Caco-2 (cell line): ENCODE data around the gene SHANK1. TPM values are rescaled to one million over a fixed set of nuclear protein-coding genes. Genes with fewer than 3 reads are reported as not detected.
A peak's percentile ranks its signal among the peaks of the same experiment; 100 is the strongest.

Source experiments
- BruUV-seq: library from RNA; stranded (reverse); fragments of 400-500 nt; replicated peaks from 2 replicates; lab custom pipeline; 2021; lab: Mats Ljungman, UMichigan
- CTCF ChIA-PET: fragments of 300-600 bp; sonication (Branson Sonifier 250); formaldehyde crosslinking; loops from one replicate; lab custom pipeline; 2022; ENCODE audit warnings: antibody characterized with exemption; lab: Charles Lee
- POLR2A ChIA-PET: fragments of 300-600 bp; sonication (Branson Sonifier 250); formaldehyde crosslinking; loops from one replicate; lab custom pipeline; 2022; ENCODE audit warnings: antibody characterized with exemption; lab: Charles Lee
- DNase-seq, 2 experiments: peaks; one replicate each; pipeline versions ENCODE4 v3.0.0 to v3.0.0-alpha.2; 2020 to 2022
- H3K27me3 ChIP-seq: replicated peaks from 2 replicates; pipeline ENCODE4 v1.6.0; 2011; ENCODE audit warnings: low read length; ENCODE audit not compliant: control insufficient read depth, insufficient read depth
- H3K36me3 ChIP-seq: 2 replicates; pipeline ENCODE4 v1.5.1; 2011; ENCODE audit warnings: low read length; ENCODE audit not compliant: control insufficient read depth, insufficient read depth
- H3K4me1 ChIP-seq: fragments of 250-450 bp; sonication (Bioruptor Pico); 2 replicates; pipeline ENCODE4 v1.5.1; 2020; ENCODE audit warnings: mild to moderate bottlenecking
- H3K4me3 ChIP-seq: 2 replicates; pipeline ENCODE4 v1.5.1; 2011; ENCODE audit warnings: low read depth, mild to moderate bottlenecking, control low read depth, low read length
- H3K9me3 ChIP-seq: fragments of 250-450 bp; sonication (Bioruptor Pico); 2 replicates; pipeline ENCODE4 v1.5.1; 2020; ENCODE audit warnings: mild to moderate bottlenecking, moderate library complexity
- H3K27ac Mint-ChIP-seq: one replicate; pipeline ENCODE4 v1.8.0; 2022; ENCODE audit warnings: mixed read lengths; ENCODE audit not compliant: unreplicated experiment
- H3K27me3 Mint-ChIP-seq: one replicate; pipeline ENCODE4 v1.8.0; 2022; ENCODE audit warnings: mixed read lengths; ENCODE audit not compliant: insufficient read depth, unreplicated experiment
- H3K36me3 Mint-ChIP-seq: one replicate; pipeline ENCODE4 v1.8.0; 2022; ENCODE audit warnings: mild to moderate bottlenecking, mixed read lengths; ENCODE audit not compliant: insufficient read depth, unreplicated experiment
- H3K4me1 Mint-ChIP-seq: one replicate; pipeline ENCODE4 v1.8.0; 2022; ENCODE audit warnings: low read depth, mixed read lengths; ENCODE audit not compliant: unreplicated experiment
- H3K4me3 Mint-ChIP-seq: one replicate; pipeline ENCODE4 v1.8.0; 2022; ENCODE audit warnings: mild to moderate bottlenecking, moderate library complexity, mixed read lengths; ENCODE audit not compliant: unreplicated experiment
- H3K9me3 Mint-ChIP-seq: one replicate; pipeline ENCODE4 v1.8.0; 2022; ENCODE audit warnings: mixed read lengths; ENCODE audit not compliant: unreplicated experiment
- intact Hi-C: fragments of 100-400 bp; cut with micrococcal nuclease; formaldehyde crosslinking; loops from one replicate; pipeline ENCODE4 v1.10.0; 2022; ENCODE audit not compliant: unreplicated experiment
- total RNA-seq: library from RNA; stranded (reverse); gene quantifications from 2 replicates; pipeline ENCODE4 v1.2.3, GENCODE V29; 2022
- TF ChIP-seq, protein P1 (sequence below), 2 experiments: fragments of 200-600 bp in 1 of 2; IDR thresholded peaks; 1 replicate in 1 of 2; 2 replicates in 1 of 2; pipeline versions ENCODE4 v1.5.1 to v1.8.0; 2011 to 2022; ENCODE audit warnings: antibody characterized with exemption in 1 of 2, control low read depth in 1 of 2, inconsistent platforms in 1 of 2, low read depth in 1 of 2, low read length in 1 of 2, mild to moderate bottlenecking in 1 of 2, moderate library complexity in 1 of 2; ENCODE audit not compliant: insufficient read depth in 1 of 2, severe bottlenecking in 1 of 2, unreplicated experiment in 1 of 2

SHANK1 gene
- total RNA-seq, 1 experiment from 2014 or later = not detected

DNA sequence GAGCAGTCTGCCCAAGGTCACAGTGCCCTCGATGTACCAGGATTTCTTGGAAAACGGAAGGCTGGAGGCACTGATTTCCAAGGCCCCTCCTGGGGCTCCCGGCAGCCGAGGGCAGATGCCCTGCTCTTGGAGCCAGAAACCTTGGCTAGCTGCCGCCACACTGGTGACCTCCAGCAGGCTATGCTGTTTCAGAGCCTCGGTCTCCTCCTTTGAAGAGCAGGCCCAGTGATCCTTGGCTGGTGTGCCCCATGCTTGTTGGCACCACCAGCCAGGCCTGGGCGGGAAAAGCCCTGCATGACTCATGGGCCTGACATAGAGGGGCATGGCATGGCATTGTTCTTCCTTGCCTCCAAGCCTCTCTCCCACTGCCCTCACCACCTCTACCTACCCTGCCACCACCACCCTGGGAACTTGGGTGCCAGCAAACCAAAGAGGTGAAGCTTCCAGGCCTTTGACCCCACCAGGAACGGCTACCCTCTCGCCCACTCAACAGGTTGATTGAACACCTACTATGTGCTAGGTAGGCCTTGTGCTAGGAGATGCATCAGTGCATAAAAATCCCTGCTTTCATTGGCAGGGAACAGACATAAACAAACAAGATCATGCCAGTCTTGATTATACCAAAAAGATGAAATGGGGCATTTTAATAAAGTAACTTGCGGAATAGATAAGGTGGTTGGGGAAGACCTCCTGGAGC is 2.0 kb upstream of the SHANK1 start:
- ChIA-PET POLR2A (no interaction called here), CTCF (interaction anchor here (0.8 to 1.2 kb wide), 2 partner anchors 23 to 62 kb away, joined by 3 to 4 read pairs; no protein-coding TSS in a partner anchor)
- no peaks in the 10 kb centered on the region for H3K9me3 Mint-ChIP-seq
- DNase-seq = no peak
- peaks cover 6% of the 10 kb centered on the region for H3K36me3 Mint-ChIP-seq
- Histone ChIP-seq H3K9me3 (no peaks in the 10 kb centered on the region), H3K27me3 (peaks cover 2% of the 10 kb centered on the region), H3K4me3 (no peak overlapping the region), H3K4me1 (no peaks in the 10 kb centered on the region), H3K36me3 (no peaks in the 10 kb centered on the region)
- H3K27me3 Mint-ChIP-seq = peaks cover 34% of the 10 kb centered on the region
- intact Hi-C loops = loop anchor here (5.0 kb wide), 1 partner anchor 61 kb away; no protein-coding TSS in a partner anchor
- H3K27ac Mint-ChIP-seq = no peak overlapping the region
- TF ChIP-seq, protein P1, sequence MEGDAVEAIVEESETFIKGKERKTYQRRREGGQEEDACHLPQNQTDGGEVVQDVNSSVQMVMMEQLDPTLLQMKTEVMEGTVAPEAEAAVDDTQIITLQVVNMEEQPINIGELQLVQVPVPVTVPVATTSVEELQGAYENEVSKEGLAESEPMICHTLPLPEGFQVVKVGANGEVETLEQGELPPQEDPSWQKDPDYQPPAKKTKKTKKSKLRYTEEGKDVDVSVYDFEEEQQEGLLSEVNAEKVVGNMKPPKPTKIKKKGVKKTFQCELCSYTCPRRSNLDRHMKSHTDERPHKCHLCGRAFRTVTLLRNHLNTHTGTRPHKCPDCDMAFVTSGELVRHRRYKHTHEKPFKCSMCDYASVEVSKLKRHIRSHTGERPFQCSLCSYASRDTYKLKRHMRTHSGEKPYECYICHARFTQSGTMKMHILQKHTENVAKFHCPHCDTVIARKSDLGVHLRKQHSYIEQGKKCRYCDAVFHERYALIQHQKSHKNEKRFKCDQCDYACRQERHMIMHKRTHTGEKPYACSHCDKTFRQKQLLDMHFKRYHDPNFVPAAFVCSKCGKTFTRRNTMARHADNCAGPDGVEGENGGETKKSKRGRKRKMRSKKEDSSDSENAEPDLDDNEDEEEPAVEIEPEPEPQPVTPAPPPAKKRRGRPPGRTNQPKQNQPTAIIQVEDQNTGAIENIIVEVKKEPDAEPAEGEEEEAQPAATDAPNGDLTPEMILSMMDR (IDR thresholded peaks at IDR 0.05; ENCODE audit: insufficient read depth in 1 of 2, low read depth in 1 of 2, low read length in 1 of 2, severe bottlenecking in 1 of 2, unreplicated experiment in 1 of 2) = no peak
- no TSS peak for BruUV-seq
- H3K4me3 Mint-ChIP-seq = no peak overlapping the region
- peaks cover 10% of the 10 kb centered on the region for H3K4me1 Mint-ChIP-seq

DNA sequence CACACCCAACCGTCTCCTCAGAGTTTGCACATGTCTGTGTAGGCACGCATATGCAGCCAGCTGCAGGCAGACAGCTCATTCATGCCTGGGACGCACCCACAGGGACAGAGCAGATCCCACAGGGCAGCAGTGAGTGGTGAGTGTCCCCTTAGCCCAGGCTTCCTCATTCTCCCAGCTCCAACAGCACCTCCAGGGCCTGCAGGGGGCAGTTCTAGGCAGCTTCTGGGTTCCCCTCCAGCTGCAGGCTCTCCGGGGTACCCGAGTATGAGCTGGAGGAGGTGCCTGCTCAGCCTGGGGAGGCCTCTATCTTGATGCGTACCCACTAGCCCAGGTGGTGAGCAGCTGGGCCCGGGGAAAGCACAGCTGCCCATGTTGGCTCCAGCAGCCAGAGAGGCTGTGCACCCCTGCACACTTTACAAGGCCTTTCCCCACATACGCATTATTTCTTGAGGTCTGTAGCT is 1.3 kb upstream of the SHANK1 start:
- Mint-ChIP-seq H3K4me3 (peak overlapping the region; percentile 52), H3K36me3 (peaks cover 6% of the 10 kb centered on the region), H3K27ac (no peak overlapping the region), H3K27me3 (peaks cover 40% of the 10 kb centered on the region), H3K4me1 (peaks cover 10% of the 10 kb centered on the region), H3K9me3 (no peaks in the 10 kb centered on the region)
- DNase-seq = peak in 1 of 2 experiments; percentile 18
- no TSS peak for BruUV-seq
- CTCF ChIA-PET = interaction anchor here (0.6 to 1.2 kb wide), 3 partner anchors 22 to 63 kb away, joined by 3 to 7 read pairs (median 4); no protein-coding TSS in a partner anchor
- POLR2A ChIA-PET = no interaction called here
- H3K27me3 ChIP-seq = peaks cover 2% of the 10 kb centered on the region
- no peaks in the 10 kb centered on the region for H3K4me1 ChIP-seq
- H3K4me3 ChIP-seq = no peak overlapping the region
- no peaks in the 10 kb centered on the region for H3K9me3 ChIP-seq
- TF ChIP-seq, protein P1 (IDR thresholded peaks at IDR 0.05; ENCODE audit: insufficient read depth in 1 of 2, low read depth in 1 of 2, low read length in 1 of 2, severe bottlenecking in 1 of 2, unreplicated experiment in 1 of 2) = peak in 1 of 2 experiments; percentile 22
- H3K36me3 ChIP-seq = no peaks in the 10 kb centered on the region
- intact Hi-C loops = loop anchor here (5.0 kb wide), 1 partner anchor 61 kb away; no protein-coding TSS in a partner anchor

DNA sequence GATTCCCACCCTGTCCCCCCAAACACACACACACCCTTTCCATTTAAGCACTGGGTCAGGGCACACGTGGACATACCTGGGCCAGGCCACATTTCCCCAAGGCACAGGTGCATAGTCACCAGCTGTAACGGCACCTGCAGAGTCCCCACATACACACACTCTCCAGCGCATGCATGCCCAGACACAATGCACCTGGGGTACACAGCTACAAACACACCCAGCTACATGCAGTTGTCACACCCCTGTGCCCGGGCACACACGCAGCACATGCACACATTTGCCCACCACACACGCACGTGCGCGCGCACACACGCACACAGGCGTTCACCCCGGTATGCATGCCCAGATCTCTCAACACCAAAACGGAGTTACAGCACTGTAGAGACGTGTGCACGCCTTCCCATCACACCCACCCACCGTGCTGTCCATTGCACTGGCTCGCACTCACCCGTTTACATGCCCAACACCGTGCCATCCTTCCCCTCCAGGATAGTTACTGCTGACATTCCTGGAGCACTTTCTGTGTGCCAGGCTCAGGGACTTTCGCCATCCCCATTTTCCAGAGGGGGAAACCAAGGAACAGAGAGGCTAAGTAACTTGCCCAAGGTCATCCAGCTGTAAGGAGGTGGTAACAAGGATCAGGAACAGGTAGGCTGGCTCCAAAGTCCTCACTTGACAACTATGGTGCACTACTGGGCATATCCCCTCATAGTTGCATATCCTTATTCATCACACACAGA is 749 bp upstream of the SHANK1 start:
- Histone ChIP-seq H3K36me3 (no peaks in the 10 kb centered on the region), H3K9me3 (no peaks in the 10 kb centered on the region), H3K27me3 (peaks cover 2% of the 10 kb centered on the region), H3K4me3 (no peak overlapping the region), H3K4me1 (no peaks in the 10 kb centered on the region)
- POLR2A ChIA-PET = no interaction called here
- peak overlapping the region; percentile 52 for H3K4me3 Mint-ChIP-seq
- DNase-seq = no peak
- TF ChIP-seq, protein P1 (IDR thresholded peaks at IDR 0.05; ENCODE audit: insufficient read depth in 1 of 2, low read depth in 1 of 2, low read length in 1 of 2, severe bottlenecking in 1 of 2, unreplicated experiment in 1 of 2) = no peak
- intact Hi-C loops = loop anchor here (5.0 kb wide), 1 partner anchor 62 kb away; no protein-coding TSS in a partner anchor
- H3K36me3 Mint-ChIP-seq = peaks cover 3% of the 10 kb centered on the region
- peaks cover 10% of the 10 kb centered on the region for H3K4me1 Mint-ChIP-seq
- H3K27ac Mint-ChIP-seq = no peak overlapping the region
- no peaks in the 10 kb centered on the region for H3K9me3 Mint-ChIP-seq
- no TSS peak for BruUV-seq
- CTCF ChIA-PET = interaction anchor here (0.6 to 1.2 kb wide), 2 partner anchors 32 to 63 kb away, joined by 3 to 7 read pairs; no protein-coding TSS in a partner anchor
- peaks cover 46% of the 10 kb centered on the region for H3K27me3 Mint-ChIP-seq
